Measurements from ENCODE around the gene SSTR3.
A peak's percentile ranks its signal among the peaks of the same experiment; 100 is the strongest.
"Not testable (repeated sequence)": the region's sequence is repeated elsewhere in the genome, so short reads cannot be mapped to it uniquely, and the experiment has no call there.

The SSTR3 gene

DNA sequence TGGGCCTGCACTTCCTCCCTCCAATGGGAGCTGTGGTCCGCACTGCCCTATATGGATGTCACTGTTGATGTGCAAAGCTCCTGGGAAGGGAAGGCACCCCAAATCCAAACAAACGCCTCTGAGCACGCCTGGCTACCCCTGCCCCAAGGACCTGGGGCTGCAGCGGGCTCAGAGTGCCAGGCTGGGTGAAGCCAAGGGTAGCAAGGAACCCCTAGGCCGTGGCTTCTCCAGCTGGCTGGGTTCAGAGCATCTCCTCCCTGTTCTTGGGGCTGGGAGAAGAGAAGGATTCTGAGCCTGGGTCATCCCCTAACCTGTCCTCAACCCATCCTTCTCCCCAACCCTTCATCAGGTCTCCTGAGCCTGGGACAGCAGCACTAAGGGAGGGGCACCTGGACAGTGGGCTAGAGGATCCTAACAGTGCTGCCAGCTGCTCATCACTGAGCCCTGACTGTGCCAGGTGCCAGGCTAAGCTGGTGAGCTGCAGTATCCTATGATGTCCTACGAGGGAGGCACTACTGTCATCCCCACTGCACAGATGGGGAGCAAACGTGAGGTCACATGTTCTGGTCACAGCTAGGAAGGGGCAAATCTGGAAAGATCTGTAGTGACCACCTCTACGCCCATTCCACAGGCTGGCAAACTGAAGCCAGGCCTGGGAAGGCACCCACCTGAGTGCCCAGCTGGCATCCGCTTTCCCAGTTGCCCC, 3.0 kb downstream of the SSTR3 start:
- no peak for DNase-seq

DNA sequence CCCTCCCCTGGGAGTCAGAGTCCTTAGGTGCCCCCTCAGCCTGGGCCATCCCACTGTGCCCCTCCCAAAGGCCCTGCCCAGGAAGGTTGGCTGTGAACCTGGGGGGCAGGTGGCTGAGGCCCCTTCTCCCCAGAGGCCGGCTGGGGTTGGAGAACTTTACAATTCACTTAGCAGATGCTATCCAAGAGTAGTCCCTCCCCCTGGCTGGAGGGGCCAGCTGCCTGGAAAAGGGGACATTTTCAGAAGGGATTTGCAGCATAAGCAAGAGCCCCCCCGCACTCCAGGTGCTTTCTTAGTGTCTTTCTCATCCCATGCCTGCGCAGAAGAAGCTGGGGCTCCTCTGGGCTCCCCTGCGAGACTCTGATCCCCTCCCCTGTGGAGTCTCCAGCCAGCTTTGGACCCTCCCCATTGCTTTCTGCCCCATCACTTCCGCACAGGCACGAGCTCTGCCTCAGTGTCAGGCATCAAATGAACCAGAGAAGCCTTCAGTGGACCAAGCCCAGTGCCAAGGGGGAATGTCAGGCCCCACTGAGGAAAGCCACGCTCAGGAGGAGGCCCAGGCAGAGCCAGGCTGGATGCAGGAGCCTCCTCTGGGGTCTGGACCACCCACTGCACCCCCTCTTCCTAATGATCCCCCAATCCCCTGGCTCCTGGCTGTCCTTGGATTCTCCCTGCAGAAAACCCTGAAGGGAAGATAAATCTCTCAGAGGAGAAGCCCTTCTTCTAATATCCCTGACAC, 3.7 kb downstream of the SSTR3 start:
- DNase-seq, result no peak

DNA sequence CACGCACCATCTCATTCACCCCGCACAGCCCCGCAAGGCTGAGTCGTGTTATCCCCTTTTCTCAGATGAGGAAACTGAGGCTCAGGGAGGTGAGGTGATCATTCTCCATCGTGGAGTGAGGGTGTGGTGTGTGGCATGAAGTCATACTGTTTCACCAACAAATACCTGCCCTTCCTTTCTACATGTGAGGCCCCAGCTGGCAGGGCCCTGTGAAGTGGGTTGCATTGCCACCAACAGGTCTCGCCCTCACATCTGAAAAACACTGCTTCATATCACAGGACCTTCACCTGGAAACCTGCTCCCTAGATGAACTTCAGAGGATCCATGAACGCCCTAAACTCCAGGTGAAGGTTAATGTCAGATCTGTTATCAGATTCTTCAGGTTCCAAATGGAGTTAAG, 4.3 kb downstream of the SSTR3 start:
- DNase-seq, result no peak

DNA sequence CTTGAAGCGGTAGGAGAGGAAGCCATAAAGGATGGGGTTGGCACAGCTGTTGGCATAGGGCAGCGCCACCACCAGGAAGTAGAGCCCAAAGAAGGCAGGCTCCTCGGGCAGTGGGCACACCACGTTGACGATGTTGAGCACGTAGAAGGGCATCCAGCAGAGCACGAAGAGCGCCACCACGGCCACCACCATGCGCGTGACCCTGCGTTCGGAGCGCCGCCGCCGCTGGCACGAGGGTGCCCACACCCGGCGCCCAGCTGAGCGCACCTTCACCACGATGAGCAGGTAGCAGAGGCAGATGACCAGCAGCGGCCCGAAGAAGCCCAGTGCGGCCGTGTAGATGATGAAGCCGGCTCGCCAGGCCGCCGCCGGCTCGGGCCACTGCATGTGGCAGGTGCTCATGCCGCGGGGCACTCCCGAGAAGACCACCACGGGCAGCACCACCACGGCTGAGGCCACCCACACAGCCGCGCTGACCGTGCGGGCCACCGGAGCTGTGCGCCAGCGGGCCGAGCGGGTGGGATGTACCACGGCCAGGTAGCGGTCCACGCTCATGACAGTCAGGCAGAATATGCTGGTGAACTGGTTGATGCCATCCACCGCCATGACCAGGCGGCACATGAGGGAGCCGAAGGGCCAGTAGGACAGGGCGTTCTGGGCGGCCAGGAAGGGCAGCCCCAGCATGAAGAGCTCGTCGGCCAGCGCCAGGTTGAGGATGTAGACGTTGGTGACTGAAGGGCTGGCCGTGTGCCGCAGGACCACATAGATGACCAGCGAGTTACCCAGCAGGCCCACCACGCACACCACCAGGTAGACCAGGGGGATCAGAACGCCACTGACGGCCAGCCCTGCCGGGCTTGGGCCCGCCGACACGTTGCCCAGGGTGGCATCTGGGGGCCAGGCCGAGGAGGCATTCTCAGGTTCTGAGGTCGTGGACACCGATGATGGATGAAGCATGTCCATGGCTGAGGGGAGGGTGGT, 5.1 kb downstream of the SSTR3 start:
- DNase-seq, result no peak

DNA sequence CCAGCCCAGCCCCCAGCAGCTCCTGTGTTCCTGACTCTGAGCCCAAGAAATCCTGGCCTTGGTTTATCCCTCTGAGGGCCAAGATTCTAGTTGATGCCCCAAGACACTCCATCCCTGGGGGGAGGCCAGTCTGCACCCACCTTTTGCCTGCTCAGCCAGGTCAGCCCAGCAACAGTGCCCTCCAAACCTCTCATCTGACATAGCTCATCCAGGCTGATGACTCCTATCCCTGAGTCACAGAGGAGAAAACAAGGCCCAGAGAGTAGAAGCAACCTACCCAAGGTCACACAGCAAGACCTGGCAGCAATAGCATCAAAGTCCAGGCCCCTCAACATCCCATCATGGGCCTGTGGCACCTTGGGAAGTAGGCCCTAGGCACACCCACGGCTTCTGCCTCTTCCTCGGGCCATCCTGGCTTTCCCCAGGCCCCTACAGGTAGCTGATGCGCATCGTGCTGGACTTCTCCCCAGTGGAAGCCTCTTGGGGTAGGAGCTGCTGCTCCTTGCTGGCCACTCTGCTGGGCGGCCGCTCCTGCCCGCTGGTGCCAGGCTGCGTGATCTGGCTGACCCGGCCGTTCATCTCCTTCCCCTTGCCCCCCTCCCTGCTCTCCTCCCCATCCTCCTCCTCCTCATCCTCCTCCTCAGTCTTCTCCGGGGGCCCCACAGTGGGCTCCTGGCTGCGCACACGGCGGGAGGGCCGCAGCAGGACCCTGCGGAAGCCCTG, 6.0 kb downstream of the SSTR3 start:
- DNase-seq, result no peak

DNA sequence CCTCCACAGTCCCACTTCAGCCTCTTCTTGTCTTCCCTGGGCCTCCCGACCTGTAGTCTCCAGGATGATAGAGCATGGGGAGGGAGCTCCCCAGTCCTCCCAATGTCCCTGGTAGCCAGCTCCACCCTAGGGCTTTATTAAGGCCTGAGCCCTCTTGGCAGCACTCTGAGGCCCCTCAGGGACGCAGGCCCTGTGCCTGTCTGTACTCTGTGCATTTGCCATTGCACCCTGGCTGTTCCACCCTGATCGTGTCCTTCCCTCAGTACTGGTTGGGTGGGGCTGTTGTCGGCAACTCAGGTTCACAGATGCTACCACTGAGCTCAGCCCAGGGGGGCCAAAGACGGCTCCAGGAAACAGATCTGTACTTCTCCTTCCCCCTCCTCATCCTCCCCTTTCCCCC, 7.2 kb downstream of the SSTR3 start:
- DNase-seq, result no peak

DNA sequence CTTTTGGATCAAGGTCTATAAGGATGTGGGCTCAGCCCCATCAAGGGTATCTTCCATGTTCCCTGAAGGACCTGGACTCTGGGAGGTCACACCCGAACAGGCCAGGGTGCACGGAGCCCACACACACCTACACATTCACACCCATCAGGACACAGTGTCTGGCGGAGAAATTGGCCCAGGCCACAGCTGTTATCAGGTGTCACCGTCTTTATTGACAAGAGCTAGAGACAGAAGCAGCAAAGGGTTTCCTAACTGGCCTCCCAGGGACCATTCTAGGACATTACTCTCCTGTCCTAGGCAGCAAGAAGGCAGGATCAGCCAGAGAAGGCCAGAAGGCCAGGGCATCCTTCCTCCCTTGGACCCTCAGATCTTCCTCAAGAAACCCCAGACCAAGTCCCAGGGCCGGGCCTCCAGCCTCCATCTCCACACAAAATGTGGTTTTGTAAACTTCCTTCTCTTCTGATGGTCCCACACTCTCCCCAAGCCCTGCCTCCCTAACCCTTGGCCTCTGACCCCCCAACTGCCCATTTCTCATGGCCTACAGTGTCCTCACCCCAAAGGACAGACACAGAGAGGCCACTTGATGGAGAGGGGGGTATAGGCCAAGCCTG, 8.1 kb downstream of the SSTR3 start:
- no peak for DNase-seq

DNA sequence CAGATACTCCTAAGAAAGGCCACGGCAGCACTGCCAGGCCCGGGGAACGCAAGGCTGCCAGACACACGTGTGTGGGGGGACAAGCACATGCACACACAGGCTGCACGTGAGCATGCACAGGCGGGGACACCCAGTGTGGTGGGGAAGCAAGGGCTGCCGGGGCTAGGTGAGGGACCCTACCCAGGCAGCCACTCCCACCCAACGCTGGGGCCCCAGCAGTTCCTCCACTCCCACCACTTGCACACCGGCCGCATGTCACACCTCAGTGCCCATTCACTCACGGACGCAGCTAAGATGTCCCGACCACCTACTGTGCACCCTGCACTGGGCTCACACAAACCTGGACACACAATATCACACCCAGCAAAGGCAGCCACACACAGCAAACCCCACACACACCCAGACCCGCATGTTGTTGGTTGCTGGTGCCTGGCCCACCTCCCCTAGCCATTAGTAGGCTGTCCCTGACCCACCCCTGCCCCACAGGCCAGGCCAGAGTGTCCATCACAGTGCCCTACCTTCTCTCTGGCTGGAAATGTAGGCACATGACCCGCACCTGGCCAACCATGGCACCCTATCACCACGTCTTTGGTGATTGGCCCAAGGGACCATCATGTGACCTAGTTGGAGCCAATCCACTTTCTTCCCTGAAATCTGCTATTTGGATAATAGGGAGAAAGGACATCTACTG, 8.8 kb downstream of the SSTR3 start:
- DNase-seq, result no peak

DNA sequence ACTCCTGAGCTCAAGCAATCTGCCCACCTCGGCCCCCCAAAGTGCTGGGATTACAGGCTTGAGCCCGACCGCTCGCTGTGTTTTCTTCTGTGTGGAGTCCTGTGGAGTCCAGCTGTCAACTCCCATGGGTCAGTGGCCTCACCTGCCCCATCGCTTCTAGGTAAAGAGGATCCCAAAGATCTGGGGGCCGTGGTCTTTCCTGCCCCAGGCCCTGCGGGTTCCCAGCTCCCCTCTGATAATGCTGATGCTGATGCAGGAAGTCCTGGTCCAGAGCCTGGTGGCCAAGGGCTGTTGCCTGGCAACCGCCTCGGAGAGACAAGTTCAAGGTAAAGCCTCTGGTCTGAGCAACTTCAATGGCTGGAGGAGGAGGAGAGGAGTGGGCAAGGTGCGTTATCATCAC, 9.6 kb downstream of the SSTR3 start:
- no peak for DNase-seq

DNA sequence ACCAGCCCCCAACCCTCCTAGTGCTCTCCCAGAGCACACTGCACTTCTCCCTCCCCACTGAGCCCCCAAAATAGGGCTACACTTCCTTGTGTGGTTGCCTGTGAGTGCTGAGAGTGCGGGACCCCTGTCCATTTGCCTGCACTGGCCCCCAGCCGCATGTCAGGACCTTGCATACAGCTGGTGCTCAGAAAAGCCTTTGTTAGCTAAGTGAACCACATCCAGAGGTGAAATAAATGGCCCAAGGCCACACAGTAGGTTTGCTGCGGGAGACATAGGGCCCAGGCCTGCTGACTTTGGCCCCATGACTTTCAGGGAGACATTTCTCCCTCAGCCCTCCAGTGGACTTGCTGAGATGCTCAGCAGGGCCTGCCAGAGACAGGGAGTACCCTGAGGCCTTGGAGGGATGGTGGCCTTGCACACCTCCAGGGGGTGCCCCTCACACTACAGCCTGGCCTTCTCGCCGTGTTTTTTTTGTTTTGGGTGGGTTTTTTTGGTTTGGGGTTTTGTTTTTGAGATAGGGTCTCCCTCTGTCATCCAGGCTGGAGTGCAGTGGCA, 10.2 kb downstream of the SSTR3 start:
- DNase-seq, result no peak

DNA sequence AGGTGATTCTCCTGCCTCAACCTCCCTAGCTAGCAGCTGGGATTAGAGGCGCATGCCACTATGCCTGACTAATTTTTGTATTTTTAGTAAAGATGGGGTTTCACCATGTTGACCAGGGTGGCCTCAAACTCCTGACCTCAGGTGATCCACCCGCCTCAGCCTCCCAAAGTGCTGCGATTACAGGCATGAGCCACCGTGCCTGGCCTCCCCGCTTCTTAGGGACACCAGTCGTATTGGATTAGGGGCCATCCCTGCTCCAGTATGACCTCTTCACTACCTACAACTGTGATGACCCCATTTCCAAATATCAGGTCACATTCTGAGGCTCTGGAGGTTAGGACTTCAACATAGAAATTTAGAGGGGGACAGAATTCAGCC, 10.8 kb downstream of the SSTR3 start:
- DNase-seq, result not testable (repeated sequence)

DNA sequence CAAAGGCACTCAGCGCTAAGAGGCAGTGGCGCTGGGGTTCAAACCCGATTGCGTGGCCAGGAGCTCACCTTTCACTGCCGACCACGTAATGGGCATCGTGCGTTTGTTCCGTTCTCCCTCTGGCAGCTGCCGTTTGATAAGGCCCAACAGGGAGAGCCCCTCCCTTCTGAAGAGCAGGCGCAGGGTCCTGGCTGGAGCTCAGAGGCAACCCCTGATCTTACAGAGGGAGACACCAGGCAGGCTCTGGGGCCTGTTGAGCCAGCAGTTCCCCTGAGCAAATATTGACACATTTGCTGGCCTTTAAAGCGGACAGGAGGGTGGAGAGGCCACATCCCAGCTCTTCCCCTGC, 12.5 kb downstream of the SSTR3 start:
- no peak for DNase-seq

DNA sequence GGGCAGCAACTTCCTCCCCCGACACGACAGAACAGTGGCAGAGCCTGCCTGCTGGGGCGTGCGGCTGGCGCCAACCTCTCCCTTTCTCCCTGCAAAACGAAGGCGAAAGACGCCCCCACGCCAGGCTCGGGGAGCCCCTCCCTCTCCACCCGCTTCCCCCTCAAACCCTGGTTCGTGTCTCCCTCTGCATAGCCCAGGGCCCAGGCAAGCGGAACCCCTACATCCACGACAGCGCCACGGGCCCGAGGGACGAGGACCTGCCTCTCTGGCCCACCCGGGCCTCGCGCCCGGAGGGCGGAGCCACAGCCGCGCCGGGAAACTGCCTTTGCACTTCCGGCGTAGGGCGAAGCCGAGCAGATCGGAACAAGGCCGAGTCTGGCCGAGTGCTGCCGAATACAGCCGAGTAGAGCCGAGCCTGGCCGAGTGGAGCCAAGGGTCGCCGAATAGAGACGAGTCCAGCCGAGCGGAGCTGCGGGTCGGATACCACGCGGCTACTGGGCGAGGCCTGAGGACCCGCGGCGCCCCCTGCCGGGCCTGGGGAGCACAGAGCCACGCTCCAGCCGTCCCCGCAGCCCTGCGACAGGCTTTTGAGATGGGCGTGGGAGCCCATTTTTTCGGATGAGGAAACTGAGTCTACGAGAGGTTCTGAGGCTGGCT, 13.0 kb downstream of the SSTR3 start:
- DNase-seq, result peak; percentile 94

DNA sequence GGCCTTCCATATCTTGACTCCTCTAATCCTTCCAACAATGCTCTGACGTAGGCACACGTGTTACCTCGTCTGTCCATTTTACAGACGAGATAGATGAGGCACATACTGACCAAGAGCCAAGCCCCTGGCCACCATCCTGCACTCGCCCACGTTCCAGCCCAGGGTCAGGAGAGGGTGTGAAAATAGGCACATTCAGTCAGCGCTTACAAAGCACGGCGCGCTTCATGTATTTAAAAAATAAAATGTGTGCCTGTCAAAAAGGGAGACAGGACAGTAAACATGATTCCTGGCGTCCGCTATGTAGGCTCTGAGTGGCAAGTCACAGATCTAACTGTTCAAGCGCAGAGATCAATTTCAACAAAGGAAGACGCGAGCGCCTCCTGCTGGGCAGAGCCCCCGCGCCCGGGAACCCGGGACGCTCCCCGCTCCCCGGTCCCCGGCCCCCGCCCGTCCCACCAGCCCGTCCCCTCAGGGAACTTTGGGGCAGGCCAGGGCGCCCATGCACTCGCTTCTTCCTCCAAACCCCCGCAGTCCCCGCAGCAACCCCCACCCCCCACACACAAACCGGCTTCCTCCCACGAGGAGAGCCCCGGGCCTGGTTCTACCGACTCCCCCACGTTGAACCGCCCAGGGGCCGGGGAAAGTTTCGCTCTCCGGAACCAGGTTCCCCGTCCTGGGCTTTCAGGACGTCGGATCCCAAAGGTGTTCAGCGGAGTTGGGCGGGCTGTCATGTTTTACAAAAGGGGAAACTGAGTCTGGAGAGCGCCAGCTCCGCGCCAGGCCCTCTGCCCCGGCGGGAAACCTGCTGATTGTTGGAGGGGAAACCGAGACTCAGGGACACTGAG, 13.8 kb downstream of the SSTR3 start:
- DNase-seq, result peak; percentile 69

DNA sequence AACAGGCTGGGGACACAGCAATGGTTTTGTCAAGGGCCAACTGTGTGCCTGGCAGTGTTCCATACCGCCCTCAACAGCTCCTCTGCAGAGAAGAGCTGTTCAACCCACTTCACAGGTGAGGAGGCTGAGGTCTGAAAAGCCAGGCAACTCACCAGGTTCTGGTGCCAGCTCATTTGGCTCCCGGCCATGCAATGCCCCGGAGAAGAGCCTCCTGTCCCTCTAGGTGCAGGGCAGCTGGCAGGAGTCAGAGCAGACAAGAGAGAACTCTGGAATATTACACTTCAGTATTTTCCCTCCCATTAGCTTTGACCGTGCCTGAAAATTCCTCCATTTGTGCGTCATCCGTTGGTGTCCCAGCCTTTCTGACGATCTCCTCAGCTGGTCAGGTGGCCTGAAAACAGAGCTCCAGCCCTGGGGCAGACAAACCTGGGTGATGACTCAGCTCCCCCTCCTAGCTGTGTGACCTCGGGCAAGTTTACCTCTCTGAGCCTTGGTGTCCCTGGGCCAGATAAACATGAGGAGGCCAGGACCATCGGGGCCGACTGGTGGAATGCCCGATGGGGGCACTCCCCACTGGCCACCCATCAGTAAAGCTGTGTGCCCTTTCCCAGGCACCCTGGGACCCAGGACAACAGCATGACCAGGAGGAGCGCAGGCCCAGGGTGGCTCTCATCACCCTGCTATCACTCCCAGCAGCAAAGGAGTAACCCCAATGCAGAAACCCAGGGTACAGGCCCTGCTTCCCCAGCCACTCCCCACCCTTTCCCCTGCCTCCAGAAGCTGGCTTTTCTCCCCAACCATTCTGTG, 14.6 kb downstream of the SSTR3 start:
- no peak for DNase-seq

DNA sequence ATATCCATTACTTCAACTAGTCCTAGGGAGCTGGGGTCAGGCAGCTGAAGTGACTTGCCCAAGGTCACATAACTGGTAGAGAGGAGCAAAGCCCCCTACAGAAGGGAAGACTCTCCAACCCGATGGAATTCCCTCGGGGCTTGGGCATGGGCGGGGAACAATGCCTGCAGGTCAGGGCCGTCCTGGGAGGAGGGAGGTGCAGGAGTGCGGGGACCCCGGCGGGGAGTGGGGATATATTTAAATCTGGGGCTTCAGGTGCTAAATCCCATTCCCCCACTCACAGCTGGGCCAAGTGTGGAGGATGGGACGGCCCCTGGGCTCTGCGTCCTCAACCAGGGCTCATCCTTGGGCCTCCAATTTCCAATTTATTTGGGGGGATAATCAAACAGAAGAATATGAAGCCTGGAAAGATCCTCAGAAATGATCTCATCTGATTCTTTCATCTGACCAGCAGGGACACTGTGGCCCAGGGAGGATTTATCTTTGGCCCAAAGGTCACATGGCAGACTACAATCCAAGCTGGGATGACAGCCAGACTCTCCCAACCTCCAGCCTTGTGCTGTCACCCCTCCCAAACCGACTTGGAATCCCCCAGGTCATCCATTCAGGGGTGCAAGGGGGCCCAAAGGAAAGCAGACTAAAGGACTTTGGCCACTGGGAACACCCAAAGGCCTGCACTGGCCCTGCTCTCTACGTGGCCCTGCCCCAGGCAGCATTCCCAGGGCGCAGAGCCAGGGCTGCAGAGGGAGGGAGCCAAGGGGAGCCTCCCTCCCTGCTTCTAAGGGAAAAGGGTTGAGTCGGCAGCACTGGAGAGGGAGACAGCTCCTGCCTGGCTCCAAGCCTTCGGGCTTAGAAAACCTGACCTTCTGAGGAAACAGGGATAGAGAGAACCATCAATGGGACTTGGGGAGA, 15.5 kb downstream of the SSTR3 start:
- DNase-seq, result no peak

DNA sequence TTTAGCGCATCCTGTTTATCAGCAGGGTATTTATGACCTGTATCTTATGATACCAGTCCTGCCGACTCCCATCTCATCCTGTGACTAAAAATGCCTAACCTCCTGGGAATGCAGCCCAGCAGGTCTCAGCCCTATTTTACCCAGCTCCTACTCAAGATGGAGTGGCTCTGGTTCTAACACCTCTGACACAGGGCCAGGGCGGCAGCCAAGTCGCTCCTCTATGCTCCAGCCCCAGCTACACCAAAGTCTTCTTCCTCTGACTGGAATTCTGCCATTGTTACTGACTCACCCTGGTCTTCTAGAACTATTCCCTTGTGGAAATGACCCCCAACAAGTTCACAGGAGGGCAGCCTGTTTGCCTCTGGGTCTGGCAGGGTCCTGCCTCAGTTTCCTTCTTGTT, 16.4 kb downstream of the SSTR3 start:
- DNase-seq, result no peak

DNA sequence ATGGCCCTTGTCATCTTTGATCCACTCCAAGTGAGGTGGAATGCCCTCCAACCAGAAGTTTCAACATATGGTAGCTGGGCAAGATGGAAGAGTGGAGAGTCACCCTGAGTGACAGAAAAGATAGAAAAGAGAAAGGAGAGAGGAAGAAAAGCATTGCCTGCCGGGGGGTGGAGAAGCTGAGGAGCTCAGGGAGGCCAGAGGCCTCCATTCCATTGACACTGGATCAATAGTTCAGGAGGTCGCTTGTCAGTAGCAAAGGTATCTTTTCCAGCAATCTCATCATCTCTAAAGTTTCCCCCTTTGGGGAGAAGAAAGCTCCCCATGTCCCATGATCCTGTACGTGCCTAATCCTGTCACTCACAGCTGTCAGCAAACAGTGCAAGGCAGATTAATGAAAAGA, 17.5 kb downstream of the SSTR3 start:
- DNase-seq, result no peak
